Urothelium cell line (cell line): Measurements from ENCODE around the gene CENPT.
A peak's percentile ranks its signal among the peaks of the same experiment; 100 is the strongest.

ENCODE experiments used
- DNase-seq: peaks from one replicate; pipeline ENCODE4 v3.0.0; 2011; ENCODE audit warnings: low spot score, mixed read lengths
- FAIRE-seq: peaks from 2 replicates; lab custom pipeline; 2011; peaks lifted over from hg19 to GRCh38; lab: Jason Lieb, UNC

The CENPT gene

GRCh38 chr16:67847064-67847861, at the start of gene CENPT:
Gene CENPT (minus strand): TSS chr16:67847693. CDS start chr16:67833859, 13,834 bp downstream.
- DNase-seq: peak; percentile 75
- no peak for FAIRE-seq

- DNase-seq (no peak), FAIRE-seq (no peak)
Measured at GRCh38 chr16:67897231-67897630, 49.7 kb upstream of the CENPT start.

GRCh38 chr16:67893743-67894399, 46.4 kb upstream of the CENPT start:
- no peak for FAIRE-seq
- DNase-seq: peak; percentile 21

GRCh38 chr16:67892899-67893742, 45.6 kb upstream of the CENPT start, which contains the start of gene PSKH1:
Gene PSKH1 (plus strand): TSS chr16:67893254. CDS start chr16:67908750, 15,496 bp downstream.
- FAIRE-seq: no peak
- DNase-seq: peak; percentile 99

- DNase-seq (no peak), FAIRE-seq (no peak)
Measured at GRCh38 chr16:67892375-67892774, 44.9 kb upstream of the CENPT start.

GRCh38 chr16:67888331-67888730, 40.8 kb upstream of the CENPT start:
- no peak for DNase-seq
- FAIRE-seq: no peak

GRCh38 chr16:67886387-67886786, 38.9 kb upstream of the CENPT start:
- DNase-seq: no peak
- no peak for FAIRE-seq

- FAIRE-seq: no peak
- DNase-seq: no peak
Measured at GRCh38 chr16:67885976-67886375, 38.5 kb upstream of the CENPT start.

GRCh38 chr16:67885545-67885944, 38.1 kb upstream of the CENPT start:
- no peak for FAIRE-seq
- no peak for DNase-seq

GRCh38 chr16:67884684-67885083, 37.2 kb upstream of the CENPT start, which contains the start of gene NRN1L:
Gene NRN1L (plus strand): TSS chr16:67884885. CDS start chr16:67884904, 19 bp downstream.
- no peak for FAIRE-seq
- DNase-seq: no peak

- DNase-seq (peak; percentile 80), FAIRE-seq (no peak)
Measured at GRCh38 chr16:67883872-67884261, 36.4 kb upstream of the CENPT start.

- DNase-seq (no peak), FAIRE-seq (no peak)
Measured at GRCh38 chr16:67883146-67883871, 35.8 kb upstream of the CENPT start.

- FAIRE-seq (no peak), DNase-seq (no peak)
Measured at GRCh38 chr16:67882374-67883145, 35.1 kb upstream of the CENPT start.

GRCh38 chr16:67881621-67882161, 34.2 kb upstream of the CENPT start:
- FAIRE-seq (no peak), DNase-seq (no peak)

GRCh38 chr16:67880584-67880983, 33.1 kb upstream of the CENPT start:
- FAIRE-seq (no peak), DNase-seq (no peak)

- no peak for DNase-seq
- no peak for FAIRE-seq
Measured at GRCh38 chr16:67879936-67880335, 32.4 kb upstream of the CENPT start.

- no peak for FAIRE-seq
Measured at GRCh38 chr16:67879462-67879861, 32.0 kb upstream of the CENPT start.

GRCh38 chr16:67878846-67879245, 31.4 kb upstream of the CENPT start:
- no peak for FAIRE-seq
- DNase-seq: no peak

More at GRCh38 chr16:67879462-67879861, 32.0 kb upstream of the CENPT start:
- DNase-seq: no peak

- FAIRE-seq (no peak), DNase-seq (no peak)
Measured at GRCh38 chr16:67878232-67878631, 30.7 kb upstream of the CENPT start.
